Measurements from ENCODE around the gene TPX2.

TPX2 gene

GRCh38 chr20:31849306-31849930, 110.3 kb downstream of the TPX2 start:
- no peak overlapping the region for H2AFZ ChIP-seq (ENCODE audit: low read depth, low read length, severe bottlenecking)
- H3K9me3 ChIP-seq (ENCODE audit: insufficient read depth, low read length) = no peaks in the 10 kb centered on the region
- H3K4me2 ChIP-seq (ENCODE audit: low read depth, low read length, poor library complexity, severe bottlenecking) = no peak overlapping the region
- no peak overlapping the region for H3K9ac ChIP-seq (ENCODE audit: low read length)
- H3K9me2 ChIP-seq (replicated peaks; ENCODE audit: insufficient read depth, low read length) = no peaks in the 10 kb centered on the region
- no peaks in the 10 kb centered on the region for H3F3A ChIP-seq (ENCODE audit: insufficient read depth)
- no peaks in the 10 kb centered on the region for H3K36me3 ChIP-seq (ENCODE audit: low read length)
- no peaks in the 10 kb centered on the region for H3K79me2 ChIP-seq (ENCODE audit: insufficient read depth, low read length)
- no peaks in the 10 kb centered on the region for H4K20me1 ChIP-seq (ENCODE audit: low read depth, low read length)
- H3K4me3 ChIP-seq (ENCODE audit: insufficient read depth, low read length, poor library complexity, severe bottlenecking) = no peak overlapping the region
- no peak for TF ChIP-seq EZH2phosphoT487 (conservative IDR thresholded peaks at IDR 0.05; ENCODE audit: low read length)
- TF ChIP-seq, protein P1, sequence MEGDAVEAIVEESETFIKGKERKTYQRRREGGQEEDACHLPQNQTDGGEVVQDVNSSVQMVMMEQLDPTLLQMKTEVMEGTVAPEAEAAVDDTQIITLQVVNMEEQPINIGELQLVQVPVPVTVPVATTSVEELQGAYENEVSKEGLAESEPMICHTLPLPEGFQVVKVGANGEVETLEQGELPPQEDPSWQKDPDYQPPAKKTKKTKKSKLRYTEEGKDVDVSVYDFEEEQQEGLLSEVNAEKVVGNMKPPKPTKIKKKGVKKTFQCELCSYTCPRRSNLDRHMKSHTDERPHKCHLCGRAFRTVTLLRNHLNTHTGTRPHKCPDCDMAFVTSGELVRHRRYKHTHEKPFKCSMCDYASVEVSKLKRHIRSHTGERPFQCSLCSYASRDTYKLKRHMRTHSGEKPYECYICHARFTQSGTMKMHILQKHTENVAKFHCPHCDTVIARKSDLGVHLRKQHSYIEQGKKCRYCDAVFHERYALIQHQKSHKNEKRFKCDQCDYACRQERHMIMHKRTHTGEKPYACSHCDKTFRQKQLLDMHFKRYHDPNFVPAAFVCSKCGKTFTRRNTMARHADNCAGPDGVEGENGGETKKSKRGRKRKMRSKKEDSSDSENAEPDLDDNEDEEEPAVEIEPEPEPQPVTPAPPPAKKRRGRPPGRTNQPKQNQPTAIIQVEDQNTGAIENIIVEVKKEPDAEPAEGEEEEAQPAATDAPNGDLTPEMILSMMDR (IDR thresholded peaks at IDR 0.05; ENCODE audit: insufficient read depth, low read length, poor library complexity, severe bottlenecking) = no peak
- H3K27me3 ChIP-seq (ENCODE audit: low read length) = no peaks in the 10 kb centered on the region
- H3K27ac ChIP-seq (ENCODE audit: low read depth, low read length) = no peak overlapping the region
